A673 (cell line): ENCODE measurements around the gene TSHZ1. TPM values are rescaled to one million over a fixed set of nuclear protein-coding genes. Genes with fewer than 3 reads are reported as not detected.

Source experiments
- BruUV-seq: library from RNA; stranded (reverse); fragments of 400-500 nt; replicated peaks from 2 replicates; lab custom pipeline; 2021; lab: Mats Ljungman, UMichigan
- CTCF ChIA-PET: fragments of 300-600 bp; sonication (Branson Sonifier 250); formaldehyde crosslinking; loops from one replicate; lab custom pipeline; 2022; ENCODE audit warnings: antibody characterized with exemption; lab: Charles Lee
- POLR2A ChIA-PET: fragments of 300-600 bp; sonication (Branson Sonifier 250); formaldehyde crosslinking; loops from one replicate; lab custom pipeline; 2022; ENCODE audit warnings: antibody characterized with exemption; ENCODE audit not compliant: low non-redundant PET; lab: Charles Lee
- DNase-seq: peaks from one replicate; pipeline ENCODE4 v3.0.0-alpha.2; 2015; ENCODE audit warnings: low spot score
- H3K27ac ChIP-seq: fragments of 200-600 bp; sonication (generic); 2 replicates; pipeline ENCODE4 v1.5.1; 2016; ENCODE audit warnings: mixed run types, low read depth, mild to moderate bottlenecking, mixed read lengths, antibody characterized with exemption, low read length; ENCODE audit not compliant: poor library complexity, severe bottlenecking
- H3K27me3 ChIP-seq: fragments of 200-600 bp; sonication (generic); replicated peaks from 2 replicates; pipeline ENCODE4 v1.6.1; 2017; ENCODE audit warnings: mixed run types, low read depth, mild to moderate bottlenecking, mixed read lengths, antibody characterized with exemption, low read length; ENCODE audit not compliant: insufficient read depth, poor library complexity
- H3K36me3 ChIP-seq: fragments of 200-600 bp; sonication (generic); 2 replicates; pipeline ENCODE4 v1.6.1; 2016; ENCODE audit warnings: mixed run types, mild to moderate bottlenecking, mixed read lengths, antibody characterized with exemption, low read length; ENCODE audit not compliant: insufficient read depth, poor library complexity, severe bottlenecking
- H3K4me1 ChIP-seq: fragments of 200-600 bp; sonication (generic); 2 replicates; pipeline ENCODE4 v1.6.1; 2017; ENCODE audit warnings: mixed run types, mild to moderate bottlenecking, mixed read lengths, antibody characterized with exemption, low read length; ENCODE audit not compliant: insufficient read depth, poor library complexity, severe bottlenecking
- H3K4me3 ChIP-seq: fragments of 200-600 bp; sonication (generic); 2 replicates; pipeline ENCODE4 v1.5.1; 2016; ENCODE audit warnings: low read depth, mixed run types, mild to moderate bottlenecking, mixed read lengths, low read length; ENCODE audit not compliant: poor library complexity, severe bottlenecking
- H3K9me3 ChIP-seq: fragments of 200-600 bp; sonication (generic); 2 replicates; pipeline ENCODE4 v1.6.1; 2016; ENCODE audit warnings: mixed run types, low read depth, mild to moderate bottlenecking, mixed read lengths, antibody characterized with exemption, low read length; ENCODE audit not compliant: poor library complexity, severe bottlenecking
- CTCF ChIP-seq: fragments of 300-800, 200-600 bp; sonication (generic); conservative IDR thresholded peaks from 2 replicates; pipeline ENCODE4 v1.5.1; 2017; ENCODE audit warnings: low read depth, mild to moderate bottlenecking, antibody characterized with exemption, low read length, moderate library complexity, mixed read lengths
- EZH2 ChIP-seq: fragments of 200-600 bp; sonication (generic); IDR thresholded peaks from 2 replicates; pipeline ENCODE4 v1.6.1; 2017; ENCODE audit warnings: borderline replicate concordance, low read depth, mild to moderate bottlenecking, mixed read lengths, antibody characterized with exemption, low read length; ENCODE audit not compliant: poor library complexity, severe bottlenecking
- intact Hi-C: fragments of 100-400 bp; cut with micrococcal nuclease; formaldehyde crosslinking; loops from one replicate; pipeline ENCODE4 v1.10.0; 2022; ENCODE audit not compliant: unreplicated experiment
- total RNA-seq: library from RNA; stranded (reverse); gene quantifications from 2 replicates; pipeline ENCODE4 v1.2.3, GENCODE V29; 2021

Gene TSHZ1
- total RNA-seq, 1 experiment from 2014 or later = 1.8 TPM

- TF ChIP-seq CTCF = no peak
- TF ChIP-seq EZH2 = no peak
- CTCF ChIA-PET = no interaction called here
- DNase-seq = no peak
- H3K4me3 ChIP-seq = no peak overlapping the region
- no peaks in the 10 kb centered on the region for H3K27me3 ChIP-seq
- H3K9me3 ChIP-seq = peaks cover 8% of the 10 kb centered on the region
- intact Hi-C loops = no loop called here
- H3K4me1 ChIP-seq = no peaks in the 10 kb centered on the region
- POLR2A ChIA-PET = no interaction called here
- H3K27ac ChIP-seq = no peak overlapping the region
- no TSS peak for BruUV-seq
- H3K36me3 ChIP-seq = no peaks in the 10 kb centered on the region
These were observed 119.7 kb downstream of the TSHZ1 start for GRCh38 chr18:75330308-75330707.

- H3K27me3 ChIP-seq = no peaks in the 10 kb centered on the region
- no peak overlapping the region for H3K4me3 ChIP-seq
- no TSS peak for BruUV-seq
- TF ChIP-seq CTCF (no peak), EZH2 (no peak)
- no peaks in the 10 kb centered on the region for H3K36me3 ChIP-seq
- H3K4me1 ChIP-seq = no peaks in the 10 kb centered on the region
- intact Hi-C loops = no loop called here
- POLR2A ChIA-PET = no interaction called here
- CTCF ChIA-PET = no interaction called here
- no peaks in the 10 kb centered on the region for H3K9me3 ChIP-seq
- H3K27ac ChIP-seq = no peak overlapping the region
- no peak for DNase-seq
These were observed 124.3 kb downstream of the TSHZ1 start for GRCh38 chr18:75334869-75335268.

- no peaks in the 10 kb centered on the region for H3K36me3 ChIP-seq
- no peak overlapping the region for H3K4me3 ChIP-seq
- no TSS peak for BruUV-seq
- POLR2A ChIA-PET = no interaction called here
- no peak for TF ChIP-seq EZH2
- DNase-seq = no peak
- intact Hi-C loops = no loop called here
- no peaks in the 10 kb centered on the region for H3K9me3 ChIP-seq
- H3K4me1 ChIP-seq = no peaks in the 10 kb centered on the region
- H3K27ac ChIP-seq = no peak overlapping the region
- CTCF ChIA-PET = no interaction called here
- no peaks in the 10 kb centered on the region for H3K27me3 ChIP-seq
These were observed 124.9 kb downstream of the TSHZ1 start for GRCh38 chr18:75335511-75335910.

GRCh38 chr18:75336767-75337166, 126.2 kb downstream of the TSHZ1 start:
- no peak for DNase-seq
- H3K27me3 ChIP-seq = no peaks in the 10 kb centered on the region
- CTCF ChIA-PET = no interaction called here
- H3K4me1 ChIP-seq = no peaks in the 10 kb centered on the region
- no TSS peak for BruUV-seq
- H3K4me3 ChIP-seq = no peak overlapping the region
- intact Hi-C loops = no loop called here
- TF ChIP-seq CTCF (no peak), EZH2 (no peak)
- no peaks in the 10 kb centered on the region for H3K36me3 ChIP-seq
- no peak overlapping the region for H3K27ac ChIP-seq
- no peaks in the 10 kb centered on the region for H3K9me3 ChIP-seq
- POLR2A ChIA-PET = no interaction called here
